Smooth muscle cell (in vitro differentiated cells): Measurements from ENCODE around the gene ICE1. TPM values are rescaled to one million over a fixed set of nuclear protein-coding genes. Genes with fewer than 3 reads are reported as not detected.
"Not testable (repeated sequence)": the region's sequence is repeated elsewhere in the genome, so short reads cannot be mapped to it uniquely, and the experiment has no call there.

Experiments
- DNase-seq: peaks from one replicate; lab custom pipeline; 2025; ENCODE audit not compliant: unreplicated experiment; lab: John Stamatoyannopoulos, UW
- H2AFZ ChIP-seq: fragments of 200-600 bp; sonication (generic); 2 replicates; pipeline ENCODE4 v1.6.0; 2016; ENCODE audit warnings: antibody characterized with exemption, low read depth, mild to moderate bottlenecking
- H3F3A ChIP-seq: fragments of 200-600 bp; sonication (generic); 2 replicates; pipeline ENCODE4 v1.6.0; 2017; ENCODE audit warnings: antibody characterized with exemption, low read depth
- H3K27ac ChIP-seq: fragments of 200-600 bp; sonication (generic); 2 replicates; pipeline ENCODE4 v1.5.1; 2016; ENCODE audit warnings: low read depth, mild to moderate bottlenecking
- H3K27me3 ChIP-seq: fragments of 200-600 bp; sonication (generic); 2 replicates; pipeline ENCODE4 v1.6.1; 2016; ENCODE audit warnings: low read depth, mild to moderate bottlenecking
- H3K36me3 ChIP-seq: fragments of 200-600 bp; sonication (generic); 2 replicates; pipeline ENCODE4 v1.5.1; 2016; ENCODE audit warnings: low read depth
- H3K4me1 ChIP-seq: fragments of 200-600 bp; sonication (generic); 2 replicates; pipeline ENCODE4 v1.5.1; 2016; ENCODE audit warnings: low read depth
- H3K4me2 ChIP-seq: fragments of 200-600 bp; sonication (generic); 2 replicates; pipeline ENCODE4 v1.6.0; 2016; ENCODE audit warnings: mild to moderate bottlenecking
- H3K4me3 ChIP-seq: fragments of 200-600 bp; sonication (generic); 2 replicates; pipeline ENCODE4 v1.5.1; 2016; ENCODE audit warnings: mild to moderate bottlenecking
- H3K79me2 ChIP-seq: fragments of 200-600 bp; sonication (generic); 2 replicates; pipeline ENCODE4 v1.6.0; 2016; ENCODE audit warnings: low read depth, mild to moderate bottlenecking
- H3K9ac ChIP-seq: fragments of 200-600 bp; sonication (generic); 2 replicates; pipeline ENCODE4 v1.6.0; 2016; ENCODE audit warnings: low read depth
- H3K9me3 ChIP-seq: fragments of 200-600 bp; sonication (generic); replicated peaks from 2 replicates; pipeline ENCODE4 v1.5.1; 2016; ENCODE audit warnings: low read depth
- H4K20me1 ChIP-seq: fragments of 200-600 bp; sonication (generic); 2 replicates; pipeline ENCODE4 v1.6.0; 2016; ENCODE audit warnings: low read depth
- CTCF ChIP-seq: fragments of 200-600 bp; sonication (generic); IDR thresholded peaks from 2 replicates; pipeline ENCODE4 v1.5.1; 2017; ENCODE audit warnings: borderline replicate concordance, mild to moderate bottlenecking, antibody characterized with exemption; ENCODE audit not compliant: insufficient read depth, poor library complexity, severe bottlenecking
- WGBS: methylation state at CpG from one replicate; pipeline ENCODE4 v1.1.7; 2016; ENCODE audit warnings: low lambda C conversion rate; 5-methylcytosine and 5-hydroxymethylcytosine counted together
- polyA plus RNA-seq: library from polyadenylated mRNA; unstranded; fragments of >200 nt; fragmentation: Nextera tagmentation; extraction: Ambion mirVana; gene quantifications from 2 replicates; pipeline ENCODE4 v1.2.1, GENCODE V29; 2016
- total RNA-seq: library from RNA; depleted of rRNA; stranded (reverse); fragments of >200 nt; gene quantifications from 2 replicates; pipeline ENCODE4 v1.2.3, GENCODE V29; 2014

Gene ICE1
- total and polyA plus RNA-seq, 2 experiments from 2014 or later, result 10.2 to 25.4 TPM

- peaks cover 22% of the 10 kb centered on the region for H3K36me3 ChIP-seq
Observed at GRCh38 chr5:5475975-5476374, 53.5 kb downstream of the ICE1 start.

GRCh38 chr5:5479578-5479977 lies 57.1 kb downstream of the ICE1 start:
- 100% methylated on average over 1 of the region's 1 CpG for WGBS
- DNase-seq, H3K79me2 ChIP-seq: not testable (repeated sequence)

More at GRCh38 chr5:5475975-5476374, 53.5 kb downstream of the ICE1 start:
- H3K27ac ChIP-seq, result no peak overlapping the region
- DNase-seq, result no peak
- 100% methylated on average over 2 of the region's 2 CpGs for WGBS
- no peak overlapping the region for H3K9ac ChIP-seq
- H3K4me2 ChIP-seq, result no peak overlapping the region
- H2AFZ ChIP-seq, result no peak overlapping the region
- no peaks in the 10 kb centered on the region for H3K27me3 ChIP-seq
- H3K9me3 ChIP-seq, result no peaks in the 10 kb centered on the region
- H3K79me2 ChIP-seq, result no peaks in the 10 kb centered on the region
- H4K20me1 ChIP-seq, result no peaks in the 10 kb centered on the region
- H3K4me3 ChIP-seq, result no peak overlapping the region
- no peaks in the 10 kb centered on the region for H3F3A ChIP-seq
- H3K4me1 ChIP-seq, result no peaks in the 10 kb centered on the region
- TF ChIP-seq CTCF, result no peak

GRCh38 chr5:5480481-5481111 lies 58.1 kb downstream of the ICE1 start:
- Histone ChIP-seq H3K9me3 (no peaks in the 10 kb centered on the region), H3K9ac (no peak overlapping the region), H3K4me2 (no peak overlapping the region), H3F3A (no peaks in the 10 kb centered on the region), H4K20me1 (peaks cover 4% of the 10 kb centered on the region), H3K27me3 (no peaks in the 10 kb centered on the region), H3K79me2 (no peaks in the 10 kb centered on the region), H3K36me3 (peaks cover 22% of the 10 kb centered on the region), H3K4me1 (no peaks in the 10 kb centered on the region), H2AFZ (no peak overlapping the region), H3K27ac (no peak overlapping the region), H3K4me3 (no peak overlapping the region)
- no peak for DNase-seq
- no peak for TF ChIP-seq CTCF
- WGBS, result 96% methylated on average over 8 of the region's 8 CpGs

More at GRCh38 chr5:5479578-5479977, 57.1 kb downstream of the ICE1 start:
- H3K4me1 ChIP-seq, H3K9me3 ChIP-seq, H3K9ac ChIP-seq, H3F3A ChIP-seq, H3K4me3 ChIP-seq, H2AFZ ChIP-seq, H3K27ac ChIP-seq, H3K4me2 ChIP-seq, H3K27me3 ChIP-seq, H4K20me1 ChIP-seq: not testable (repeated sequence)
- H3K36me3 ChIP-seq, result peaks cover 22% of the 10 kb centered on the region

GRCh38 chr5:5481206-5481605 lies 58.7 kb downstream of the ICE1 start:
- Histone ChIP-seq H3F3A (no peaks in the 10 kb centered on the region), H3K9ac (no peak overlapping the region), H3K4me3 (no peak overlapping the region), H3K27ac (no peak overlapping the region), H3K79me2 (no peaks in the 10 kb centered on the region), H3K27me3 (no peaks in the 10 kb centered on the region), H2AFZ (no peak overlapping the region), H3K4me1 (no peaks in the 10 kb centered on the region), H3K4me2 (no peak overlapping the region), H4K20me1 (peaks cover 4% of the 10 kb centered on the region), H3K36me3 (peaks cover 17% of the 10 kb centered on the region), H3K9me3 (no peaks in the 10 kb centered on the region)
- 96% methylated on average over 3 of the region's 3 CpGs for WGBS
- no peak for DNase-seq
- no peak for TF ChIP-seq CTCF
